Ovary (tissue), 9 donors: ENCODE measurements around the gene TOM1L2. TPM values are rescaled to one million over a fixed set of nuclear protein-coding genes. Genes with fewer than 3 reads are reported as not detected.

Experiments used
- DNase-seq, 5 donors: peaks; one replicate each; pipeline ENCODE4 v3.0.0-alpha.2; 2019 to 2020
- H3K27ac ChIP-seq, 2 donors: fragments of 200-600 bp; one replicate each; pipeline versions ENCODE4 v1.5.1 to v1.8.0; 2019 to 2022
- H3K27me3 ChIP-seq: fragments of 200-600 bp; one replicate; pipeline ENCODE4 v1.8.0; 2022
- H3K36me3 ChIP-seq: fragments of 200-600 bp; sonication (generic); one replicate; pipeline ENCODE4 v1.5.1; 2019
- H3K4me1 ChIP-seq: one replicate; pipeline ENCODE4 v1.8.1; 2013; ENCODE audit warnings: mild to moderate bottlenecking, moderate library complexity; ENCODE audit not compliant: insufficient read depth
- H3K4me3 ChIP-seq: fragments of 200-600 bp; sonication (generic); one replicate; pipeline ENCODE4 v1.5.1; 2017
- H3K9me3 ChIP-seq, 2 donors: fragments of 200-600 bp in 1 of 2; sonication (generic) in 1 of 2; one replicate each; pipeline versions ENCODE4 v1.5.1 to v1.8.1; 2013 to 2019; ENCODE audit warnings: mild to moderate bottlenecking in 1 of 2, moderate library complexity in 1 of 2
- CTCF ChIP-seq, 3 donors: fragments of 450-650 bp in 2 of 3; fragments of 200-600 bp in 1 of 3; IDR thresholded peaks; one replicate each; pipeline versions ENCODE4 v1.5.1 to v1.8.0; 2016 to 2022; ENCODE audit warnings: antibody characterized with exemption in 3 of 3, mild to moderate bottlenecking in 1 of 3
- EP300 ChIP-seq: sonication (generic); formaldehyde crosslinking; IDR thresholded peaks from one replicate; pipeline ENCODE4 v1.6.1; 2017; ENCODE audit warnings: antibody characterized with exemption
- POLR2A ChIP-seq: fragments of 450-650 bp; IDR thresholded peaks from one replicate; pipeline ENCODE4 v1.6.1; 2017; ENCODE audit warnings: antibody characterized with exemption, mild to moderate bottlenecking, moderate library complexity
- WGBS, 3 donors: extraction: QIAGEN DNeasy Blood & Tissue Kit in 1 of 3; methylation state at CpG; one replicate each; pipeline versions ENCODE4 v1.1.5 to v1.1.7; 2013 to 2017; 5-methylcytosine and 5-hydroxymethylcytosine counted together
- intact Hi-C, 4 donors: fragments of 100-400 bp; cut with DNase I; formaldehyde crosslinking; loops; one replicate each; pipeline versions ENCODE4 v1.11.0 to v1.15.1; 2022 to 2023
- polyA plus RNA-seq, 2 donors: library from polyadenylated mRNA; stranded (reverse); fragments of 200-250 nt in 1 of 2; fragments of 350-450 nt in 1 of 2; fragmentation: Illumina TruSeq in 1 of 2; extraction: RNeasy Lipid Tissue Mini Kit (QIAGEN cat#74804) in 1 of 2; gene quantifications; one replicate each; pipeline ENCODE4 v1.2.3, GENCODE V29; 2013 to 2014
- total RNA-seq, 7 donors: library from RNA; depleted of rRNA in 2 of 7; stranded (reverse); fragments of >200 nt in 2 of 7; fragmentation: NEBNext Ultra II Directional in 3 of 7; extraction: Animal tissue kit (Norgen Biotek cat#: 25700) in 3 of 7; gene quantifications; one replicate each; pipeline versions ENCODE4 v1.1.0 to v1.2.4, GENCODE V29; 2016 to 2023
- donor health status: DM: no; HTN: no; CAD: no; lungs with moderate emphysema.
- donor health status: DM: no; HTN: no; CAD: no.
- donor health status: Bipolar disorder and iron deficiency.
- donor health status: DM: yes; HTN: yes; CAD: no.
- donor health status: DM: no; HTN: no; CAD: no.
- donor health status: DM: yes; HTN: yes; CAD: no.

Gene TOM1L2
- total and polyA plus RNA-seq, 9 donors, result 25.6 to 62.5 (median 45.9) TPM

- no peaks in the 10 kb centered on the region for H3K36me3 ChIP-seq
- no peak for DNase-seq
- H3K27ac ChIP-seq, result no peak overlapping the region
- WGBS, 3 donors, result 88 to 91% (median 89%) methylated on average over 7 of the region's 7 CpGs
- H3K9me3 ChIP-seq, result no peaks in the 10 kb centered on the region
- no peak overlapping the region for H3K4me3 ChIP-seq
- no peaks in the 10 kb centered on the region for H3K27me3 ChIP-seq
- intact Hi-C loops, result no loop called here
- TF ChIP-seq EP300 (no peak), CTCF (IDR thresholded peaks at IDR 0.05) (no peak), POLR2A (no peak)
- H3K4me1 ChIP-seq, result no peaks in the 10 kb centered on the region
These were observed 16.3 kb upstream of the TOM1L2 start for GRCh38 chr17:17988427-17988945.

GRCh38 chr17:17987901-17988300, 15.7 kb upstream of the TOM1L2 start:
- no peaks in the 10 kb centered on the region for H3K4me1 ChIP-seq
- H3K4me3 ChIP-seq, result no peak overlapping the region
- intact Hi-C loops, result no loop called here
- WGBS, 3 donors, result 77 to 85% (median 83%) methylated on average over 14 of the region's 14 CpGs
- no peak for DNase-seq
- no peak overlapping the region for H3K27ac ChIP-seq
- no peak for TF ChIP-seq POLR2A
- no peak for TF ChIP-seq CTCF (IDR thresholded peaks at IDR 0.05)
- TF ChIP-seq EP300, result no peak
- no peaks in the 10 kb centered on the region for H3K36me3 ChIP-seq
- H3K9me3 ChIP-seq, result no peaks in the 10 kb centered on the region
- H3K27me3 ChIP-seq, result no peaks in the 10 kb centered on the region

DNA sequence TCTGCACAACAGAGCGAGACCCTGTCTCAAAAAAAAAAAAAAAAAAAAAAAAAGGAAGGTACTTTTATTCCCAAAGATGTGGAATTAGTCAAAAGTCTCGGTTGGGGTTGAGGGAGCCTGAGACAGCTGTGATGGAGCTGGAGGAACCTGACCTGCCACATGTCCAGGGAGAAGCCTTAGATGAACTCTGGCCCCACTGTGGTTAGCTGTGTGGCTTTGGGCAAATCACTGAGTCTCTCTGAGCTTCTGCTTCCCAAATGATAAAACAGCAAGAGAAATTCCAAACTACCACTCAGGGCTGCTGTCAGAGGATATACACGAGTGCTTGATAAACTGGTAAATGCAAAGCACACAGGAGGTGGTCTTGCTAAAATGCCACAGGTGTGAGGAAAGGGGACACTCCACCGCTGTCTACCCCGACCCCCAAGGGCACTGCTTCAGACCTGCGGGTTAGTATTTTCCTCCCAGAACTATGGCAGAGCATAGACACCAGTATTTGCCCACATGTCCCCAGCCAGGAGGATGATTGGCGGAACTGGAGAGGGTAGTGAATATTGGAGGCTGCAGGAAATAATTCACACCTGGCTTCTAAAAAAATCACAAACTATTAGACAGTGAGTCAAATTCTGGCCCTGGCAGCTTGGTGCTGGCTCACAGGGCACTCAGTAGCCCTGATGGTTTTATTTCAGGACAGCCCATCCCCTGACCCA, 15.1 kb upstream of the TOM1L2 start:
- intact Hi-C loops, result no loop called here
- Histone ChIP-seq H3K4me1 (no peaks in the 10 kb centered on the region), H3K27me3 (no peaks in the 10 kb centered on the region), H3K27ac (no peak overlapping the region), H3K36me3 (no peaks in the 10 kb centered on the region), H3K4me3 (no peak overlapping the region), H3K9me3 (no peaks in the 10 kb centered on the region)
- DNase-seq, result no peak
- WGBS, 3 donors, result 81 to 85% (median 81%) methylated on average over 7 of the region's 7 CpGs
- no peak for TF ChIP-seq POLR2A
- no peak for TF ChIP-seq CTCF (IDR thresholded peaks at IDR 0.05)
- TF ChIP-seq EP300, result no peak

DNA sequence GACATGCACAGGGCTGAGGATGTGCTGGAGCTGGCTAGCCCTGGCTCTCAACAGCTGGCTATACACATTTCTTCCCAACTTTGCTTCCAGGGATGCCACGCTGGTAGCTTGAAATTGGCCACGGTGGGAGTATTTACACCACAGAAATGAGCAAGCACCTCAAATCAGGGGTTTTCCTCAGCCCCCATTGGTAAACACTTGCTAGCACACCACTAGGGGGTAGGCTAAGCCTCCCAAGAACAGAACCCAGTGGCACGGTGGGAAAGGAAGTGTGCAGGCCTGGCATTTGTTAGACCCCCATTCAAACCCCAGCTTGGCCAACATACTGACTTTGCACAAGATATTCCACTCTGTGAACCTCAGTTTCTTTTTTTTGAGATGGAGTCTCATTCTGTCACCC, 13.4 kb upstream of the TOM1L2 start:
- intact Hi-C loops, result no loop called here
- DNase-seq, result no peak
- TF ChIP-seq CTCF (IDR thresholded peaks at IDR 0.05) (no peak), EP300 (no peak), POLR2A (no peak)
- no peaks in the 10 kb centered on the region for H3K9me3 ChIP-seq
- H3K27me3 ChIP-seq, result no peaks in the 10 kb centered on the region
- no peaks in the 10 kb centered on the region for H3K36me3 ChIP-seq
- WGBS, 3 donors, result 76 to 84% (median 80%) methylated on average over 3 of the region's 3 CpGs
- no peak overlapping the region for H3K4me3 ChIP-seq
- no peak overlapping the region for H3K27ac ChIP-seq
- H3K4me1 ChIP-seq, result no peaks in the 10 kb centered on the region
